CD4-positive, alpha-beta T cell treated with Interleukin-12 subunit alpha and Interleukin-12 subunit beta, for 1 hour (primary cell): ENCODE data around the gene DIS3L2.

Source experiments
- DNase-seq: peaks from one replicate; pipeline ENCODE4 v3.0.0-alpha.2; 2020

DIS3L2 gene

GRCh38 chr2:232235716-232236115 is 274.2 kb downstream of the DIS3L2 start:
- DNase-seq, result no peak

GRCh38 chr2:232236200-232236599 is 274.7 kb downstream of the DIS3L2 start:
- DNase-seq, result no peak

GRCh38 chr2:232237464-232237863 is 276.0 kb downstream of the DIS3L2 start:
- DNase-seq, result no peak

- no peak for DNase-seq
Measured at GRCh38 chr2:232238108-232238507, 276.6 kb downstream of the DIS3L2 start.

- no peak for DNase-seq
Measured at GRCh38 chr2:232238596-232238995, 277.1 kb downstream of the DIS3L2 start.

- no peak for DNase-seq
Measured at GRCh38 chr2:232239951-232240681, 278.6 kb downstream of the DIS3L2 start.

GRCh38 chr2:232240906-232241305 is 279.4 kb downstream of the DIS3L2 start:
- no peak for DNase-seq

GRCh38 chr2:232242316-232242715 is 280.8 kb downstream of the DIS3L2 start:
- DNase-seq, result no peak

- DNase-seq, result no peak
Measured at GRCh38 chr2:232245111-232245510, 283.6 kb downstream of the DIS3L2 start.

- no peak for DNase-seq
Measured at GRCh38 chr2:232246245-232246644, 284.7 kb downstream of the DIS3L2 start.

- DNase-seq, result no peak
Measured at GRCh38 chr2:232249096-232249495, 287.6 kb downstream of the DIS3L2 start.

GRCh38 chr2:232250246-232251175 is 289.0 kb downstream of the DIS3L2 start:
- no peak for DNase-seq

- no peak for DNase-seq
Measured at GRCh38 chr2:232255033-232255432, 293.5 kb downstream of the DIS3L2 start.

GRCh38 chr2:232260075-232260474 is 298.6 kb downstream of the DIS3L2 start:
- no peak for DNase-seq

- DNase-seq, result no peak
Measured at GRCh38 chr2:232261776-232262175, 300.3 kb downstream of the DIS3L2 start.

GRCh38 chr2:232263295-232263694 is 301.8 kb downstream of the DIS3L2 start:
- DNase-seq, result no peak

- DNase-seq, result no peak
Measured at GRCh38 chr2:232264081-232264480, 302.6 kb downstream of the DIS3L2 start.

- no peak for DNase-seq
Measured at GRCh38 chr2:232265329-232265728, 303.8 kb downstream of the DIS3L2 start.

GRCh38 chr2:232268636-232269165 is 307.2 kb downstream of the DIS3L2 start:
- no peak for DNase-seq

- no peak for DNase-seq
Measured at GRCh38 chr2:232269867-232270266, 308.4 kb downstream of the DIS3L2 start.

GRCh38 chr2:232273903-232274643 is 312.6 kb downstream of the DIS3L2 start:
- no peak for DNase-seq

- DNase-seq, result no peak
Measured at GRCh38 chr2:232275670-232276069, 314.2 kb downstream of the DIS3L2 start.
